BJ (cell line): Measurements from ENCODE around the gene SLC25A11. TPM values are rescaled to one million over a fixed set of nuclear protein-coding genes. Genes with fewer than 3 reads are reported as not detected.

Experiments used
- CTCF ChIA-PET: fragments of 350-600 bp; formaldehyde crosslinking; extraction: SDS; loops from one replicate; lab custom pipeline; 2021; ENCODE audit warnings: antibody characterized with exemption, inconsistent platforms; lab: Yijun Ruan, JAX
- POLR2A ChIA-PET: fragments of 300-600 bp; sonication (Branson Sonifier 250); formaldehyde crosslinking; extraction: SDS; loops from one replicate; lab custom pipeline; 2021; ENCODE audit warnings: antibody characterized with exemption; lab: Charles Lee
- DNase-seq: peaks from one replicate; pipeline ENCODE4 v3.0.0-alpha.2; 2011; ENCODE audit warnings: low read depth
- H3K27me3 ChIP-seq: 2 replicates; pipeline ENCODE4 v1.6.0; 2011; ENCODE audit warnings: low read length; ENCODE audit not compliant: control insufficient read depth, insufficient read depth
- H3K36me3 ChIP-seq: 2 replicates; pipeline ENCODE4 v1.5.1; 2011; ENCODE audit warnings: low read length; ENCODE audit not compliant: control insufficient read depth, insufficient read depth
- H3K4me3 ChIP-seq: 2 replicates; pipeline ENCODE4 v1.5.1; 2011; ENCODE audit warnings: low read depth, mild to moderate bottlenecking, control low read depth, low read length
- CTCF ChIP-seq: IDR thresholded peaks from 2 replicates; pipeline ENCODE4 v1.5.1; 2011; ENCODE audit warnings: low read depth, mild to moderate bottlenecking, control low read depth, inconsistent platforms, low read length, moderate library complexity; ENCODE audit not compliant: insufficient read depth
- polyA plus RNA-seq: library from polyadenylated mRNA; depleted of rRNA; stranded (reverse); fragments of >200 nt; gene quantifications from 2 replicates; pipeline ENCODE4 v1.2.3, GENCODE V29; 2011

SLC25A11 gene
- polyA plus RNA-seq, 1 experiment = 70.7 TPM

- TF ChIP-seq CTCF = peak; percentile 11; the same call in 1 of the 2 replicates
- peaks cover 44% of the 10 kb centered on the region for H3K36me3 ChIP-seq
- DNase-seq = no peak
- no peak overlapping the region for H3K4me3 ChIP-seq
- ChIA-PET CTCF (interaction anchor here (0.7 to 1.3 kb wide), 4 partner anchors 106 to 166 kb away, joined by 3 to 4 read pairs (median 4); partner anchors contain the start of gene VMO1), POLR2A (no interaction called here)
- H3K27me3 ChIP-seq = no peaks in the 10 kb centered on the region
These were observed 44.1 kb downstream of the SLC25A11 start for GRCh38 chr17:4895657-4896331.

- CTCF ChIA-PET = interaction anchor here (0.7 kb wide), 1 partner anchor 107 kb away, joined by 4 read pairs; no protein-coding TSS in a partner anchor
- no peak for DNase-seq
- Histone ChIP-seq H3K27me3 (no peaks in the 10 kb centered on the region), H3K4me3 (no peak overlapping the region), H3K36me3 (peaks cover 49% of the 10 kb centered on the region)
- POLR2A ChIA-PET = no interaction called here
- no peak for TF ChIP-seq CTCF
These were observed 44.7 kb downstream of the SLC25A11 start for GRCh38 chr17:4895121-4895520.

- no peak for TF ChIP-seq CTCF
- POLR2A ChIA-PET = no interaction called here
- Histone ChIP-seq H3K36me3 (peaks cover 50% of the 10 kb centered on the region), H3K27me3 (no peaks in the 10 kb centered on the region), H3K4me3 (no peak overlapping the region)
- no peak for DNase-seq
- CTCF ChIA-PET = interaction anchor here (1.0 to 1.1 kb wide), 2 partner anchors 10 to 184 kb away, joined by 3 to 4 read pairs; partner anchors contain the start of gene CHRNE
These were observed 45.9 kb downstream of the SLC25A11 start for GRCh38 chr17:4893721-4894560.

- no peak for TF ChIP-seq CTCF
- no peak for DNase-seq
- Histone ChIP-seq H3K4me3 (no peak overlapping the region), H3K36me3 (peaks cover 51% of the 10 kb centered on the region), H3K27me3 (no peaks in the 10 kb centered on the region)
- ChIA-PET POLR2A (no interaction called here), CTCF (interaction anchor here (1.1 kb wide), 1 partner anchor 10 kb away, joined by 4 read pairs; the partner anchor contains the start of gene CHRNE)
These were observed 46.6 kb downstream of the SLC25A11 start for GRCh38 chr17:4893272-4893671.

- CTCF ChIA-PET = interaction anchor here (1.1 kb wide), 1 partner anchor 11 kb away, joined by 4 read pairs; the partner anchor contains the start of gene CHRNE
- POLR2A ChIA-PET = no interaction called here
- no peak for TF ChIP-seq CTCF
- Histone ChIP-seq H3K36me3 (peaks cover 51% of the 10 kb centered on the region), H3K27me3 (no peaks in the 10 kb centered on the region), H3K4me3 (no peak overlapping the region)
- DNase-seq = no peak
These were observed 47.2 kb downstream of the SLC25A11 start for GRCh38 chr17:4892499-4893221.
